GM12878 (cell line): ENCODE measurements around the gene LY9. TPM values are rescaled to one million over a fixed set of nuclear protein-coding genes. Genes with fewer than 3 reads are reported as not detected.
A peak's percentile ranks its signal among the peaks of the same experiment; 100 is the strongest.

ENCODE experiments used
- ATF7 ChIP-seq: fragments of 450-650 bp; IDR thresholded peaks from 2 replicates; pipeline ENCODE4 v1.6.1; 2016; ENCODE audit warnings: low read depth, mild to moderate bottlenecking
- CBX5 ChIP-seq: sonication (generic); IDR thresholded peaks from 2 replicates; pipeline ENCODE4 v1.6.1; 2016; ENCODE audit warnings: low read depth, moderate library complexity, mild to moderate bottlenecking, inconsistent platforms
- CREB1 ChIP-seq: IDR thresholded peaks from 2 replicates; pipeline ENCODE4 v1.6.1; 2012; ENCODE audit warnings: low read depth, mild to moderate bottlenecking, inconsistent platforms
- FOS ChIP-seq: IDR thresholded peaks from 3 replicates; pipeline ENCODE4 v1.6.1; 2011; ENCODE audit warnings: borderline replicate concordance; ENCODE audit not compliant: insufficient read length; ENCODE audit errors: extremely low read depth
- GABPA ChIP-seq: IDR thresholded peaks from 2 replicates; pipeline ENCODE4 v1.6.1; 2014; ENCODE audit warnings: antibody characterized with exemption, low read depth, mild to moderate bottlenecking, inconsistent platforms
- HDAC6 ChIP-seq: fragments of 200-600 bp; sonication (generic); IDR thresholded peaks from one replicate; pipeline ENCODE4 v1.8.0; 2017; ENCODE audit warnings: antibody characterized with exemption; ENCODE audit not compliant: unreplicated experiment
- IRF4 ChIP-seq: IDR thresholded peaks from 2 replicates; pipeline ENCODE4 v1.6.1; 2011; ENCODE audit warnings: low read depth, low read length
- JUND ChIP-seq: IDR thresholded peaks from 2 replicates; pipeline ENCODE4 v1.6.1; 2012; ENCODE audit warnings: low read depth, mild to moderate bottlenecking, low read length, improper control_type of control experiment, moderate library complexity
- KLF5 ChIP-seq: fragments of 450-650 bp; IDR thresholded peaks from 2 replicates; pipeline ENCODE4 v1.6.1; 2014; ENCODE audit warnings: mild to moderate bottlenecking; ENCODE audit not compliant: partially characterized antibody
- MEF2A ChIP-seq: IDR thresholded peaks from 2 replicates; pipeline ENCODE4 v1.6.1; 2011; ENCODE audit warnings: low read depth, mild to moderate bottlenecking, low read length, moderate library complexity; ENCODE audit not compliant: insufficient read depth
- MTA2 ChIP-seq: fragments of 450-650 bp; IDR thresholded peaks from 2 replicates; pipeline ENCODE4 v1.6.1; 2016; ENCODE audit warnings: low read depth, mild to moderate bottlenecking, moderate library complexity
- MXI1 ChIP-seq: fragments of 150-350 bp; IDR thresholded peaks from 2 replicates; pipeline ENCODE4 v1.6.1; 2011; ENCODE audit warnings: low read depth, mild to moderate bottlenecking, inconsistent platforms, low read length, improper control_type of control experiment
- RFX5 ChIP-seq: IDR thresholded peaks from 2 replicates; pipeline ENCODE4 v1.6.1; 2011; ENCODE audit warnings: low read depth, low read length, improper control_type of control experiment
- SIN3A ChIP-seq: IDR thresholded peaks from 2 replicates; pipeline ENCODE4 v1.6.1; 2012; ENCODE audit warnings: low read depth, low read length, improper control_type of control experiment
- STAT1 ChIP-seq: fragments of 450-650 bp; conservative IDR thresholded peaks from 2 replicates; pipeline ENCODE4 v1.6.1; 2014; ENCODE audit warnings: antibody characterized with exemption, mild to moderate bottlenecking
- TAF1 ChIP-seq: IDR thresholded peaks from 2 replicates; pipeline ENCODE4 v1.6.1; 2011; ENCODE audit warnings: mild to moderate bottlenecking, low read depth, low read length, borderline replicate concordance
- TCF7 ChIP-seq: IDR thresholded peaks from 2 replicates; pipeline ENCODE4 v1.6.1; 2014; ENCODE audit warnings: antibody characterized with exemption, borderline replicate concordance
- ZBED1 ChIP-seq: IDR thresholded peaks from 2 replicates; pipeline ENCODE4 v1.6.1; 2016; ENCODE audit warnings: borderline replicate concordance
- polyA plus RNA-seq, 11 experiments: library from polyadenylated mRNA; depleted of rRNA in 4 of 11; unstranded in 6 of 11; stranded (reverse) in 5 of 11; fragments of >200 nt; fragmentation: Nextera tagmentation in 4 of 11; fragmentation: Illumina TruSeq in 1 of 11; extraction: Ambion mirVana in 4 of 11; extraction: Trizol in 1 of 11; gene quantifications; 1 replicate in 1 of 11; 2 replicates in 10 of 11; pipeline versions ENCODE4 v1.2.1 to v1.2.3, GENCODE V29; 2011 to 2016; ENCODE audit warnings: inconsistent platforms in 2 of 11, missing spikeins in 2 of 11, low read depth in 1 of 11
- total RNA-seq, 4 experiments: library from RNA; depleted of rRNA in 3 of 4; stranded (reverse); fragments of >200 nt in 3 of 4; fragmentation: Illumina TruSeq in 1 of 4; extraction: Trizol in 1 of 4; gene quantifications; 2 replicates each; pipeline versions ENCODE4 v1.2.1 to v1.2.3, GENCODE V29; 2013 to 2021
- TF ChIP-seq, protein P1 (sequence below): fragments of 450-650 bp; IDR thresholded peaks from 2 replicates; pipeline ENCODE4 v1.6.1; 2017; ENCODE audit warnings: mild to moderate bottlenecking, moderate library complexity
- TF ChIP-seq, protein P2 (sequence below): IDR thresholded peaks from 2 replicates; pipeline ENCODE4 v1.6.1; 2012; ENCODE audit warnings: low read depth, low read length, improper control_type of control experiment
- TF ChIP-seq, protein P3 (sequence below): IDR thresholded peaks from 2 replicates; pipeline ENCODE4 v1.6.1; 2011; ENCODE audit warnings: borderline replicate concordance, low read depth, mild to moderate bottlenecking, moderate library complexity, mixed read lengths, low read length; ENCODE audit not compliant: insufficient read depth; ENCODE audit errors: extremely low read length
- TF ChIP-seq, protein P4 (sequence below): fragments of 450-650 bp; formaldehyde crosslinking; IDR thresholded peaks from 2 replicates; pipeline ENCODE4 v1.4.0; 2022; ENCODE audit warnings: mild to moderate bottlenecking, moderate library complexity

LY9 gene
- total and polyA plus RNA-seq, 10 of the 15 experiments (the other 5 are each of a cell fraction or from before 2014, with no cell fraction given): 2.7 to 12.5 (median 9.0) TPM

DNA sequence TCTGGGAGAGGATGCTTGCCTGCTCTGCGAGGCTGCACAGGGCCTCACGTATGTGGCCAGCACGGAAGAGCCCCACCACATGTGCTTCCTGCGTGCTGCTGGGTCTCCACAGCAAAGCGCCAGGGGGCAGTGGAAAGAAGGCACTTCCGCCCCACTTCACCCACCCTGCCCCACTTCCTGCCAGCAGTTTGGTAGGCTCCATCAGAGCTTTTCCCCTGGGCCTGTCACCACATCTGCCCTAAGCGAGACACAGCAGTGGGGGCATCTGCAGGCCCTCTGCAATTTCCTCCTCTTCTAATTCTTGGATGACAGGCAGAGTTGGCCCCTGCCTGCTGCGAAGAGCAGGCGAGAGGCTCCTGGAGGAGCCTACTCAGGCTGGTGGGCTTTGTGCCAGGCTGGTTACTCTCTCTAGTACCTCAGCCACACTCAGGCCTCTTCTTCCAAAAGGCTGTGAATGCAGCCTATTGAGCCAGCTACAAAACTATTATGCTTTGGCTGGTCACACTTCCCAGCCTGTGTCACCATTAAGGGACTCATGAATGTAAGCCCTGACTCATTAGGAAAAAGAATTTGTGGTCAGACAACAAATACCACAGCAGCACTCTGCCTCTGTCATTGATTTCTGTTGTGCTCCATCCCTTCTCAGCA, 41.7 kb downstream of the LY9 start (continued):
- TF ChIP-seq, protein P1, sequence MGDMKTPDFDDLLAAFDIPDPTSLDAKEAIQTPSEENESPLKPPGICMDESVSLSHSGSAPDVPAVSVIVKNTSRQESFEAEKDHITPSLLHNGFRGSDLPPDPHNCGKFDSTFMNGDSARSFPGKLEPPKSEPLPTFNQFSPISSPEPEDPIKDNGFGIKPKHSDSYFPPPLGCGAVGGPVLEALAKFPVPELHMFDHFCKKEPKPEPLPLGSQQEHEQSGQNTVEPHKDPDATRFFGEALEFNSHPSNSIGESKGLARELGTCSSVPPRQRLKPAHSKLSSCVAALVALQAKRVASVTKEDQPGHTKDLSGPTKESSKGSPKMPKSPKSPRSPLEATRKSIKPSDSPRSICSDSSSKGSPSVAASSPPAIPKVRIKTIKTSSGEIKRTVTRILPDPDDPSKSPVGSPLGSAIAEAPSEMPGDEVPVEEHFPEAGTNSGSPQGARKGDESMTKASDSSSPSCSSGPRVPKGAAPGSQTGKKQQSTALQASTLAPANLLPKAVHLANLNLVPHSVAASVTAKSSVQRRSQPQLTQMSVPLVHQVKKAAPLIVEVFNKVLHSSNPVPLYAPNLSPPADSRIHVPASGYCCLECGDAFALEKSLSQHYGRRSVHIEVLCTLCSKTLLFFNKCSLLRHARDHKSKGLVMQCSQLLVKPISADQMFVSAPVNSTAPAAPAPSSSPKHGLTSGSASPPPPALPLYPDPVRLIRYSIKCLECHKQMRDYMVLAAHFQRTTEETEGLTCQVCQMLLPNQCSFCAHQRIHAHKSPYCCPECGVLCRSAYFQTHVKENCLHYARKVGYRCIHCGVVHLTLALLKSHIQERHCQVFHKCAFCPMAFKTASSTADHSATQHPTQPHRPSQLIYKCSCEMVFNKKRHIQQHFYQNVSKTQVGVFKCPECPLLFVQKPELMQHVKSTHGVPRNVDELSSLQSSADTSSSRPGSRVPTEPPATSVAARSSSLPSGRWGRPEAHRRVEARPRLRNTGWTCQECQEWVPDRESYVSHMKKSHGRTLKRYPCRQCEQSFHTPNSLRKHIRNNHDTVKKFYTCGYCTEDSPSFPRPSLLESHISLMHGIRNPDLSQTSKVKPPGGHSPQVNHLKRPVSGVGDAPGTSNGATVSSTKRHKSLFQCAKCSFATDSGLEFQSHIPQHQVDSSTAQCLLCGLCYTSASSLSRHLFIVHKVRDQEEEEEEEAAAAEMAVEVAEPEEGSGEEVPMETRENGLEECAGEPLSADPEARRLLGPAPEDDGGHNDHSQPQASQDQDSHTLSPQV: 0 out of 2 replicates have a peak, but pooled peaks have one; percentile 34
- TF ChIP-seq TCF7 (no peak), GABPA (peak; percentile 75), MTA2 (peak; percentile 62; the same call in 1 of the 2 replicates), JUND (no peak), ATF7 (0 out of 2 replicates have a peak, but pooled peaks have one; percentile 14), MEF2A (peak; percentile 26; the same call in 1 of the 2 replicates), RFX5 (no peak), CREB1 (peak; percentile 50; the same call in 1 of the 2 replicates), HDAC6 (no peak), IRF4 (peak; percentile 65; the same call in 1 of the 2 replicates), SIN3A (no peak), CBX5 (0 out of 2 replicates have a peak, but pooled peaks have one; percentile 14), ZBED1 (no peak), FOS (no peak), KLF5 (no peak), STAT1 (no peak), TAF1 (no peak), MXI1 (peak; percentile 76)
- TF ChIP-seq, protein P2, sequence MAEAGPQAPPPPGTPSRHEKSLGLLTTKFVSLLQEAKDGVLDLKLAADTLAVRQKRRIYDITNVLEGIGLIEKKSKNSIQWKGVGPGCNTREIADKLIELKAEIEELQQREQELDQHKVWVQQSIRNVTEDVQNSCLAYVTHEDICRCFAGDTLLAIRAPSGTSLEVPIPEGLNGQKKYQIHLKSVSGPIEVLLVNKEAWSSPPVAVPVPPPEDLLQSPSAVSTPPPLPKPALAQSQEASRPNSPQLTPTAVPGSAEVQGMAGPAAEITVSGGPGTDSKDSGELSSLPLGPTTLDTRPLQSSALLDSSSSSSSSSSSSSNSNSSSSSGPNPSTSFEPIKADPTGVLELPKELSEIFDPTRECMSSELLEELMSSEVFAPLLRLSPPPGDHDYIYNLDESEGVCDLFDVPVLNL: no peak
- TF ChIP-seq, protein P3, sequence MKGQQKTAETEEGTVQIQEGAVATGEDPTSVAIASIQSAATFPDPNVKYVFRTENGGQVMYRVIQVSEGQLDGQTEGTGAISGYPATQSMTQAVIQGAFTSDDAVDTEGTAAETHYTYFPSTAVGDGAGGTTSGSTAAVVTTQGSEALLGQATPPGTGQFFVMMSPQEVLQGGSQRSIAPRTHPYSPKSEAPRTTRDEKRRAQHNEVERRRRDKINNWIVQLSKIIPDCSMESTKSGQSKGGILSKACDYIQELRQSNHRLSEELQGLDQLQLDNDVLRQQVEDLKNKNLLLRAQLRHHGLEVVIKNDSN: no peak
- TF ChIP-seq, protein P4, sequence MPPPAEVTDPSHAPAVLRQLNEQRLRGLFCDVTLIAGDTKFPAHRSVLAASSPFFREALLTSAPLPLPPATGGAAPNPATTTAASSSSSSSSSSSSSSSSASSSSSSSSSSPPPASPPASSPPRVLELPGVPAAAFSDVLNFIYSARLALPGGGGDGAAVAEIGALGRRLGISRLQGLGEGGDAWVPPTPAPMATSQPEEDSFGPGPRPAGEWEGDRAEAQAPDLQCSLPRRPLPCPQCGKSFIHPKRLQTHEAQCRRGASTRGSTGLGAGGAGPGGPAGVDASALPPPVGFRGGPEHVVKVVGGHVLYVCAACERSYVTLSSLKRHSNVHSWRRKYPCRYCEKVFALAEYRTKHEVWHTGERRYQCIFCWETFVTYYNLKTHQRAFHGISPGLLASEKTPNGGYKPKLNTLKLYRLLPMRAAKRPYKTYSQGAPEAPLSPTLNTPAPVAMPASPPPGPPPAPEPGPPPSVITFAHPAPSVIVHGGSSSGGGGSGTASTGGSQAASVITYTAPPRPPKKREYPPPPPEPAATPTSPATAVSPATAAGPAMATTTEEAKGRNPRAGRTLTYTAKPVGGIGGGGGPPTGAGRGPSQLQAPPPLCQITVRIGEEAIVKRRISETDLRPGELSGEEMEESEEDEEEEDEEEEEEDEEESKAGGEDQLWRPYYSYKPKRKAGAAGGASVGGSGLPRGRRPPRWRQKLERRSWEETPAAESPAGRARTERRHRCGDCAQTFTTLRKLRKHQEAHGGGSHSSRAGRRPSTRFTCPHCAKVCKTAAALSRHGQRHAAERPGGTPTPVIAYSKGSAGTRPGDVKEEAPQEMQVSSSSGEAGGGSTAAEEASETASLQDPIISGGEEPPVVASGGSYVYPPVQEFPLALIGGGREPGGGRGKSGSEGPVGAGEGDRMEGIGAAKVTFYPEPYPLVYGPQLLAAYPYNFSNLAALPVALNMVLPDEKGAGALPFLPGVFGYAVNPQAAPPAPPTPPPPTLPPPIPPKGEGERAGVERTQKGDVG (CRISPR knock-in tag): no peak
